ENCODE data around the gene ECM2.
"Not testable (repeated sequence)": the region's sequence is repeated elsewhere in the genome, so short reads cannot be mapped to it uniquely, and the experiment has no call there.

The ECM2 gene

DNA sequence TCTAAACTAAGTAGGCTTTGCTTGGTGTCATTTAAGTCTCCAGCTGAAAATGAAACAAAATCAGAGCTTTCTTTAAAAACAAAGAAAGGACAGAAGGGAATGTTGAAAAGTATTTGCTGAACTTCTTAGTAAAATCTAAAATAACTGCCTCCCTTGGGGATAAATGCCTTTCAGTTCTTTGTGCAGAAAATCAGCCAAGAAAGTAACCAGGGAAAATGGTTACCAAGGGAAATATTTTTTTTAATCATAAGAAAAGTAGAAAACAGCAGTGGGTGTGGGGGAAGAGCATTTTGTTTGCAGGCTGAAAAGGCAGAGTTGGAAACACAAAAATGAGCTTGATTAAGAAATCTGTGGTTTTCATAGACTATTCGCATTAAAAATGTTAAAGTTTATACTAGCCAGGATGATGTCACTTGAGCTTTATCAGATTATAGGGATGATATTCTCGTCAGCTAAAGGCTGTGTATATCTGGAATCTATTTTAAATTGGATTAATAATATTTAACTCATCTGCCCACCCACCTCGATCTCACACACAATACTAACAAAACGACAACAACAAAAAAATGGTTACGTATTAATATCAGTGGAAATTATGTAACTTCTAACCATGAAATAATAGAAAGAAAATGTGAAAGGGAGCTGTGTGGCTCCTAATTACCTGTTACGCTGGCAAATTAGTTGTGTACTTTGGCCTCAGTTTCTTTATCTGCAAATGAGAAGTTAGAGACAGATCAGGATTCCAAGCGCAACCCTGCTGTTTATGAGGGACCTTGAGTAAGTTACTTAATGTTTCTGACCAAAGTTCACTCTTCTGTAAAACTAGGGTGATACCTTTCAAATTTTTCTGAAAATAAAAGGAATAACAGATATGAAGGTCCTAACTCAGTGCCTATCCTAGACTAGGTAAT, at the start of gene ECM2:
Gene ECM2 (minus strand): TSS at position 51 of the 911 bp plus-strand sequence. CDS start 13,124 bp downstream, outside the sequence.
- DNase-seq: no peak

GRCh38 chr9:92576175-92576574, 40.4 kb upstream of the ECM2 start:
- DNase-seq: no peak

GRCh38 chr9:92573612-92574011, 37.8 kb upstream of the ECM2 start:
- not testable (repeated sequence) for DNase-seq

DNA sequence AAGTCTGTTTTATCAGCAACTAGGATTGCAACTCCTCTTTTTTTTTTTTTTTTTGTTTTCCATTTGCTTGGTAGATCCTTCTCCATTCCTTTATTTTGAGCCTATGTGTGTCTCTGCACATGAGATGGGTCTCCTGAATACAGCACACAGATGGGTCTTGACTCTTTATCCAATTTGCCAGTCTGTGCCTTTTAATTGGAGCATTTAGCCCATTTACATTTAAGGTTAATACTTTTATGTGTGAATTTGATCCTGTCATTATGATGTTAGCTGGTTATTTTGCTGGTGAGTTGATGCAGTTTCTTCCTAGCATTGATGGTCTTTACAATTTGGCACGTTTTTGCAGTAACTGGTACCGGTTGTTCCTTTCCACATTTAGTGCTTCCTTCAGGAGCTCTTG, 36.1 kb upstream of the ECM2 start:
- not testable (repeated sequence) for DNase-seq

- no peak for DNase-seq
Observed at GRCh38 chr9:92564982-92565381, 29.2 kb upstream of the ECM2 start.

DNA sequence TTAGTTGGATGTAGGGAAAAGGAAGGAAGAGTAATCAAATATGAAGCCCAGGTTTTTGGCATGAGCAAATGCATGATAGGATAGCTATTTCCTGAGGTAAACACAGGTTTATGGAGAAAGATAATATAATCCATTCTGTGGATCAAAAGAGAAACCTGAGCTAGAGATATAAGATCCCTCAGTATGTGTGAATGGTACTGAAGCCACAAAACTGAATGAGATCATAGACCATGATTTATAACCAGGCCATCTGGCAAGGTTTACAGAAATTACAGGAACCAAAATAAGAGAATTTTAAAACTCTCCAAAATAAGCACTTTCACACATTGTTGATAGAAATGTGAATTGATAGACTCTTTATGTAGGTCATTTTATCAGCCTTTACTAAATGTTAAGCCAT, 28.7 kb upstream of the ECM2 start:
- DNase-seq: no peak

- DNase-seq: no peak
Observed at GRCh38 chr9:92563116-92564100, 27.6 kb upstream of the ECM2 start.

- no peak for DNase-seq
Observed at GRCh38 chr9:92562461-92562967, 26.7 kb upstream of the ECM2 start.

DNA sequence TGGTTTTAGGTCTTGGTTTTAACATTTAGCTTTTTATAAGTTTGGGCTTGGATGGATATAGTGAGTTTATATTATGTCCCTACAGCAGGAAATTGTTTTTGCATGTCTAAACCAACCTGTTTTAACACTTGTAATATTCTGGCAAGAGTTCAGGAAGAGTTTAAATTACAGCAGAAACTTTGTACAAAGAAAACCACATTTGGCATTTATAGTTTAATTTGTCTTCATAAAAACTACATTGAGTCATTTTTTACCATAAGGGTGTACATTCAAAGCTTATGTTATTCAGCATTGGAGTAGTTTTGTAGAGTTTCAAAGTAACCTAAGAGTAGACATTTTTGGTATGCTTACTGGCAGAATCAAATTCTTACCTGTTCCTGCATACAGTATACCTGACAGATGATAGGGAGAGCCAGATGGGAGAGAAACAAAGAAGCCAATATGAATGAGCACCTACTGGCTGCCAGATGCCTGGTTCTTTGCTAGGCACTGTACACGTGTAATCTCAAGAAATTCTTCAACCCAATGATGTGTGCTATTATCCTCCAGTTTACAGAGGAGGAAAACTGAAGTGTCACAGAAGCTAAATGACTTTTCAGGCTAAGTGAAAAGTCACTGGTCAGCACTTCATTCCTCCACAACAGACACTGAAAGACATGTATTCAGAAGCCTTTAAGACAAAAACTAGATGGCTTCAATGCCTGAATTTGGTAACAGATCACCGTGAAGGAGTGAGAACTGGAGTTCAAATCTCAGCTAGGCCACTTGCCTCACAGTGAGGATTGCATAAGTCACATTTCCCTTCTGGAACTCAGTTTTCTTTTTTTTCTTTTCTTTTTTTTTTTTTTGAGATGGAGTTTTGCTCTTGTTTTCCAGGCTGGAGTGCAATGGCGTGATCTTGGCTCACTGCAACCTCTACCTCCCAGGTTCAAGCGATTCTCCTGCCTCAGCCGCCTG, 25.9 kb upstream of the ECM2 start:
- no peak for DNase-seq

DNA sequence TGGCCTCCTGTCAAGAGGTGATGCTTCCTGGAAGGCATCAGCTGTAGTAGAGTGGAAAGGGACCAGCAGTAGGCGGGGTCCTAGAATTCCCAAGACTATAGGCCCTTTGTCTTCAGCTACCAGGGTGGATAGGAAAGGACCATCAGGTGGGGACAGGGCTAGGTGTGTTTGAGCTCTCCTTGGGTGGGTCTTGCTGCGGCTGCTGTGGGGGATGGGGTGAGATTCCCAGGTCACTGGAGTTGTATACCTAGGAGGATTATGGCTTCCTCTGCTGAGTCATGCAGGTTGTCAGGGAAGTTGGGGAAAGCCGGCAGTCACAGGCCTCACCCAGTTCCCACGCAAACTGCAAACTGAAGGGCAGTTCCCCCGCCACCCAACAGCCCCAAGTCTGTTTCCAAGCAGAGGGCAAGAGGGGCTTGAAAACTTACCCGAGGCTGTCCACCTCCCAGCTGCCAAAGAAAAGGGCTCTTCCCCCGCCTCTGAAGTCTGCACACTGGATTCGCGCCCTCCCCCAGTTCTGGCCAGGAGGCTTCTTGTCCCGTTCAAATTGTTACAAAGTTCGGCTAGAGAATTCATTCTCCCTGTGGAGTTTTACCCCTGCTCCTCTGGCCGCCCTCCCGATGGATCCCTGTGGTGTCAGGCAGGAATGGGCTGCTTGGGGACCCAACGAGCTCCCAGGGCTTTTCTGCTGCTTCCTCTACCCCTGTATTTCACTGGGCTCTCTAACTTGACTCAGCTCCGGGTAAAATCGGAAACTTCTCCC, 23.0 kb upstream of the ECM2 start:
- no peak for DNase-seq

DNA sequence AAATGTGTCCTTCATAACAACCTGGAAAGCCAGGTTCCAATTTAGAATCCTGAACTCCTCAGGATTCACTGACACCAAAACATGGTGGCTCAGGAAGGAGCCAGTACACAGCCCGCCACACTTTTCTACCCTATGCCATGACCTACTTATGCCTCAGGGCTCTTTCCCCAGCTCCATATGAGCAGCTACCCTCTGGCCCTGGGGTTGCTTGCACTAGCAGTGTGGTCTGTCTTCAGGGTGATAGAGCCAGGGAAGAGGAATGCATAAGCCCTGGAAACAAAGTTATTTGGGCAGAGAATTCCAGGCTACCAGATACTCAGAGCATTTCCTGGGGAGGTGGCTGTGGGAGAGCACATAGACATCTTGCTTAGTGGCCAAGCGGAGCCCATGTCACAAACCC, 15.0 kb upstream of the ECM2 start:
- DNase-seq: no peak

GRCh38 chr9:92547356-92547755, 11.6 kb upstream of the ECM2 start:
- DNase-seq: no peak

GRCh38 chr9:92545002-92545510, 9.3 kb upstream of the ECM2 start:
- DNase-seq: no peak

DNA sequence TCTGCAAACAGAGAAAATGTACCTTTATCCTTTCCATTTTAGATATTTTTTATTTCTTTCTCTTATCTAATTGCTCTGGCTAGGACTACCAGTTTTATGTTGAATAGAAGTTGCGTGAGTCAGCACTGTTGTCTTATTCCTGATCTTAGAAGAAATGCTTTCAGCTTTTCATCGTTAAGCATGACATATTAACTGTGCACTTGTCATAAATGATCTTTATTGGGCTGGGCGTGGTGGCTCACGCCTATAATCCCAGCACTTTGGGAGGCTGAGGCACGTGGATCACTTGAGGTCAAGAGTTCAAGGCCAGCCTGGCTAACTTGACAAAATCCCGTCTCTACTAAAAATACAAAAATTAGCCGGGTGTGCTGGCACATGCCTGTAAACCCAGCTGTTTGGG, 8.2 kb upstream of the ECM2 start:
- no peak for DNase-seq

DNA sequence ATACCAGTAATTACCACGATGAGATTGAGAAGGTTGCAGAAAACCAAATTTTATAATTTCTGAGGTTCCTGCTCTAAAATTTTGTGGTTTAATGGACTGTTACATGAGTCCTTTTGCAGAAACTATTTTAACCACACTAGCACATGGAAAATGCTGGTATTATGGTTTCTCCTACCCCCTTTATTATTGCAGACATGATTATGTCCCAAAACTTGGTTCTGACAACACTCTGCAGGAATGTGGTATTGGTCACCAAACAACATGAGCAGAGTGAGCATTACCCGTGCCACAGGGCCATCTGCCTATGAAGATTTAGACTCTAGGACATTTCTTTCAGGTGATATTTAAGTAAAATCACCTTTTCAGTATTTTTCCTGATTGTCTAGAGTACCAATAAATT, 2.8 kb upstream of the ECM2 start:
- no peak for DNase-seq

GRCh38 chr9:92534674-92535073, 1.1 kb downstream of the ECM2 start:
- no peak for DNase-seq

DNA sequence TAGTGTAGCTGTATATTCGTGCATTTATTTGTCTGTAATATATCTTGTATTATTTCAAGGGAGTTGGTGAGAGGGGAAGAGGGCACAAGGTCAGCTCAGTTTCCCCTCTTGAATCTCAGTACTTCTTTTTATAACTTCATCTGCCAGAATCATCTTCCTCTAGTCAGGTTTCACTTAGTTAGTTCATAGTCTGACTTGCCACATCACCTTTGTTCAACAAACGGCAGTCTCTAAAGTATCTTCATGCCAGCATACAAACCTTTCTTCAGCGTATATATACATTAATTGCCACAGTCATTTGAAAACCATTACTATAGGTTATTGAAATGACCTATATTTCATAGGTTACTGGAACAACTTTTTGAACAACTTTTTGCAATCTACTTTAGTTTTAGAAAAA, 1.6 kb downstream of the ECM2 start:
- no peak for DNase-seq

GRCh38 chr9:92530893-92531292, 4.9 kb downstream of the ECM2 start:
- DNase-seq: no peak

DNA sequence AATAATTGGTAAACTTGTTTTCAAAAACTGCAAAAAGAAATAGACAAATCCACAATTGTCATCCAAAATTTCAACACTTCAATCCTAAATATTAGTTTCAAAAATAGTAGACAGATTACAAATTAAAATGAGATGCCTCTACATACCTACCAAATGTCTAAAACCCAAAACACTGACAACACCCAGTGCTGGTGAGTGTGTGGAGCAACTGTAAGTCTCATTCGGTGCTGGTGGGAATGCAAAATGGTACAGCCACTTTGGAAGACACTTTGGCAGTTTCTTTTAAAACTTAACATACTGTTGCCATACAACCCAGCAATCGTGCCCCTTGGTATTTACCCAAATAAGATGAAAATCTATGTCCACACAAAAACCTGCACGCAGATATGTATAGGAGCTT, 6.7 kb downstream of the ECM2 start:
- DNase-seq: no peak

DNA sequence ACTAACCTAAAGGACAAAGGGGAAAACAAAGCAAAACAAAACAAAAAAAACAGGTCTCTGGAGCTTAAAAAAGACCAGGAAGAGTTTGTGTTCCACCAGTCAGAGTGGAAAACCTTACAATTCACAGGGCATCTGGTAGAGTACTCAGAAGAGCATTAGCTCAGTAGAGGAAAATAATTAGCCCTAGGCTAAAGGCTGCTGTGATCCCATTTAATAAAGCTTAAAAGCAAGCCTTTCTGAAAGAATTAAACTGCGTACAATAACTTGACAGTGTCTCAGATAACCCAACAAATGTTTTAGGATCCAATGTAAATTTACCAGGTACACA, 7.3 kb downstream of the ECM2 start:
- DNase-seq: no peak

DNA sequence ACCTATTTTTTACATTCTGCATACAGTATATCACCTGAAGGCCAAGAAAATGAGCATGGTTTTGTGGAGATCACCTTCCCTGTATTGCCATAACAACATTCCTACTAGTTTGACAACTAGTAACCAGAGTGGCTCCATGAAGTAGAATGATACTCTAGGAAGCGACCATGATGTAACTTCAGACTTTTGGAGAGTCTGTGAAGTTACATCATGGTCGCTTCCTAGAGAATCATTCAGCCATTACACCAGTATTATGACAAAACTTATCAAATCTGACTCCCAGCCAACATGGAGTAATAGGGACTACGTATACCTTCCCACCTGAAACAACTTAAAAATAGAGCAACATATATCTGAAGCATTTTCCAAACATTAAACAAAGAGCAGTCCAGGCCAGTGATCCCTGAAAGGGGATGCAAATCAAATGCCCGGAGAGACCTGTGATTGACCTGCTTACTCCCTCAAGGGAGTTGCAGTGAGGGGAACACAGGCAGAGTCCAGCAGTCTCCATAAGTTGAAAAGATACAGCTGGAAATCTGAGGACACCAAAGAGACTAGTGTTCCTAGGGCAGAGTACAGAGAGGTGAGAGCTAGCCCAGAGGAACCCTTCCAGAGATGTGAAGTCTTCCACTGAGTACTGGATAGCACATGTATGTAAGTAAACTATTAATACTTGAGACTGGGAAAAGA, 7.8 kb downstream of the ECM2 start:
- no peak for DNase-seq

All from NCI-H1436 (cell line).